Small intestine (tissue), 7 donors: Measurements from ENCODE around the gene TAF9. TPM values are rescaled to one million over a fixed set of nuclear protein-coding genes. Genes with fewer than 3 reads are reported as not detected.
"Not testable (repeated sequence)": the region's sequence is repeated elsewhere in the genome, so short reads cannot be mapped to it uniquely, and the experiment has no call there.

Source experiments
- DNase-seq, 2 donors: peaks; one replicate each; pipeline versions ENCODE4 v3.0.0 to v3.0.0-alpha.2; 2013
- FAIRE-seq: peaks from 2 replicates; lab custom pipeline; 2012; peaks lifted over from hg19 to GRCh38; lab: Jason Lieb, UNC
- H3K27ac ChIP-seq, 3 donors: one replicate each; pipeline ENCODE4 v1.5.1; 2013; ENCODE audit warnings: low read length in 2 of 3, mild to moderate bottlenecking in 2 of 3, control low read depth in 1 of 3, inconsistent platforms in 1 of 3, low read depth in 1 of 3, moderate library complexity in 1 of 3
- H3K27me3 ChIP-seq, 3 donors: one replicate each; pipeline ENCODE4 v1.6.1; 2013; ENCODE audit warnings: low read length in 3 of 3, inconsistent platforms in 1 of 3; ENCODE audit not compliant: control insufficient read depth in 3 of 3, insufficient read depth in 3 of 3
- H3K36me3 ChIP-seq, 3 donors: one replicate each; pipeline ENCODE4 v1.6.1; 2013; ENCODE audit warnings: low read length in 3 of 3, inconsistent platforms in 1 of 3, low read depth in 1 of 3, mild to moderate bottlenecking in 1 of 3, moderate library complexity in 1 of 3; ENCODE audit not compliant: control insufficient read depth in 3 of 3, insufficient read depth in 2 of 3
- H3K4me1 ChIP-seq, 3 donors: one replicate each; pipeline ENCODE4 v1.6.1; 2013; ENCODE audit warnings: low read length in 2 of 3, inconsistent platforms in 1 of 3, low read depth in 1 of 3, mild to moderate bottlenecking in 1 of 3, moderate library complexity in 1 of 3; ENCODE audit not compliant: control insufficient read depth in 3 of 3, insufficient read depth in 2 of 3
- H3K4me3 ChIP-seq, 3 donors: one replicate each; pipeline ENCODE4 v1.5.1; 2013; ENCODE audit warnings: low read length in 3 of 3, control low read depth in 1 of 3, inconsistent platforms in 1 of 3, low read depth in 1 of 3, mild to moderate bottlenecking in 1 of 3, moderate library complexity in 1 of 3
- H3K9me3 ChIP-seq, 2 donors: one replicate each; pipeline ENCODE4 v1.6.1; 2013; ENCODE audit warnings: low read depth in 1 of 2, low read length in 1 of 2; ENCODE audit not compliant: control insufficient read depth in 2 of 2, insufficient read depth in 1 of 2
- WGBS, 3 donors: extraction: QIAGEN DNeasy Blood & Tissue Kit; methylation state at CpG; one replicate each; pipeline ENCODE4 v1.1.7; 2013; 5-methylcytosine and 5-hydroxymethylcytosine counted together
- polyA plus RNA-seq, 4 donors: library from polyadenylated mRNA; stranded (reverse) in 3 of 4; unstranded in 1 of 4; fragments of 200-250 nt in 3 of 4; fragments of 120-200 nt in 1 of 4; gene quantifications; one replicate each; pipeline versions ENCODE4 v1.2.1 to v1.2.3, GENCODE V29; 2013
- donor health status: healthy with polysubstance abuse.
- donor health status: control.
- donor health status: control.
- donor health status: Bipolar disorder and iron deficiency.
- donor health status: healthy.

TAF9 gene
- polyA plus RNA-seq, 4 donors = 56.4 to 70.3 (median 64.2) TPM

GRCh38 chr5:69404659-69405330 lies 35.5 kb upstream of the TAF9 start:
- no peak overlapping the region for H3K4me3 ChIP-seq
- no peaks in the 10 kb centered on the region for H3K4me1 ChIP-seq
- no peak overlapping the region for H3K27ac ChIP-seq
- DNase-seq (no peak), FAIRE-seq (no peak)
- no peaks in the 10 kb centered on the region for H3K27me3 ChIP-seq
- peaks cover 2 to 47% (median 5%) of the 10 kb centered on the region in 3 donors for H3K36me3 ChIP-seq
- 87 to 90% (median 90%) methylated on average over 15 of the region's 15 CpGs for WGBS, 3 donors
- no peaks in the 10 kb centered on the region for H3K9me3 ChIP-seq

- FAIRE-seq = no peak
- H3K27me3 ChIP-seq = no peaks in the 10 kb centered on the region
- peaks cover 9 to 28% (median 10%) of the 10 kb centered on the region in 3 donors for H3K36me3 ChIP-seq
- H3K4me3 ChIP-seq = no peak overlapping the region
- no peaks in the 10 kb centered on the region for H3K9me3 ChIP-seq
- DNase-seq = no peak
- H3K27ac ChIP-seq = no peak overlapping the region
- H3K4me1 ChIP-seq = no peaks in the 10 kb centered on the region
These were observed 9.1 kb upstream of the TAF9 start for GRCh38 chr5:69378376-69378775.

GRCh38 chr5:69374911-69375446 lies 5.7 kb upstream of the TAF9 start:
- no peak for FAIRE-seq
- Histone ChIP-seq H3K36me3 (peaks cover 5 to 17% (median 10%) of the 10 kb centered on the region in 3 donors), H3K9me3 (no peaks in the 10 kb centered on the region), H3K4me1 (peaks cover 0 to 4% (median 2%) of the 10 kb centered on the region in 3 donors), H3K27me3 (no peaks in the 10 kb centered on the region), H3K4me3 (no peak overlapping the region), H3K27ac (peak overlapping the region in 1 of 3 donors; percentile 45)
- 86 to 94% (median 89%) methylated on average over 4 of the region's 4 CpGs for WGBS, 3 donors
- DNase-seq = no peak

- DNase-seq (no peak), FAIRE-seq (no peak)
- Histone ChIP-seq H3K27me3 (no peaks in the 10 kb centered on the region), H3K4me3 (no peak overlapping the region), H3K36me3 (peaks cover 5 to 13% (median 8%) of the 10 kb centered on the region in 3 donors), H3K9me3 (no peaks in the 10 kb centered on the region), H3K4me1 (peaks cover 0 to 8% (median 2%) of the 10 kb centered on the region in 3 donors), H3K27ac (no peak overlapping the region)
- WGBS, 3 donors = 97 to 99% (median 98%) methylated on average over 5 of the region's 5 CpGs
These were observed 3.1 kb upstream of the TAF9 start for GRCh38 chr5:69372394-69372793.

- DNase-seq = peak in 1 of 2 donors; percentile 6
- peak overlapping the region; percentile 82 to 100 (median 89) for H3K4me3 ChIP-seq
- H3K36me3 ChIP-seq = peaks cover 2 to 22% (median 5%) of the 10 kb centered on the region in 3 donors
- not testable (repeated sequence) for H3K9me3 ChIP-seq, H3K4me1 ChIP-seq, FAIRE-seq, H3K27me3 ChIP-seq
- H3K27ac ChIP-seq = peak overlapping the region in 2 of 3 donors; percentile 94 to 100
- WGBS, 3 donors = 1% methylated on average over 16 of the region's 16 CpGs
These were observed 1.0 kb upstream of the TAF9 start for GRCh38 chr5:69370335-69370734.

- 1 to 2% (median 1%) methylated on average over 29 to 39 of the region's 39 CpGs for WGBS, 3 donors
- peak overlapping the region; percentile 94 to 100 (median 99) for H3K27ac ChIP-seq
- FAIRE-seq (no peak), DNase-seq (no peak)
- no peaks in the 10 kb centered on the region for H3K27me3 ChIP-seq
- peak overlapping the region; percentile 82 to 100 (median 89) for H3K4me3 ChIP-seq
- no peaks in the 10 kb centered on the region for H3K9me3 ChIP-seq
- H3K4me1 ChIP-seq = peaks cover 0 to 8% (median 2%) of the 10 kb centered on the region in 3 donors
- H3K36me3 ChIP-seq = peaks cover 7 to 22% (median 9%) of the 10 kb centered on the region in 3 donors
These were observed 621 bp downstream of the TAF9 start for GRCh38 chr5:69368458-69369339.

- FAIRE-seq = no peak
- Histone ChIP-seq H3K9me3 (no peaks in the 10 kb centered on the region), H3K27ac (peak overlapping the region in 1 of 3 donors; percentile 94), H3K36me3 (peaks cover 7 to 30% (median 9%) of the 10 kb centered on the region in 3 donors), H3K4me1 (peaks cover 0 to 8% (median 2%) of the 10 kb centered on the region in 3 donors), H3K27me3 (no peaks in the 10 kb centered on the region), H3K4me3 (peak overlapping the region in 1 of 3 donors; percentile 100)
- 90 to 94% (median 91%) methylated on average over 11 of the region's 11 CpGs for WGBS, 3 donors
- no peak for DNase-seq
These were observed 1.5 kb downstream of the TAF9 start for GRCh38 chr5:69367697-69368279.

- FAIRE-seq (no peak), DNase-seq (no peak)
- Histone ChIP-seq H3K27ac (no peak overlapping the region), H3K4me3 (no peak overlapping the region), H3K9me3 (no peaks in the 10 kb centered on the region), H3K4me1 (peaks cover 0 to 7% (median 0%) of the 10 kb centered on the region in 3 donors), H3K36me3 (peaks cover 7 to 32% (median 11%) of the 10 kb centered on the region in 3 donors), H3K27me3 (no peaks in the 10 kb centered on the region)
- WGBS, 3 donors = 53 to 71% (median 61%) methylated on average over 3 of the region's 3 CpGs
These were observed 4.5 kb downstream of the TAF9 start for GRCh38 chr5:69364850-69365249.
